Measurements from ENCODE around the gene EFCAB8. TPM values are rescaled to one million over a fixed set of nuclear protein-coding genes. Genes with fewer than 3 reads are reported as not detected.

EFCAB8 gene
- total and polyA plus RNA-seq, 2 experiments from 2014 or later: 0.53 TPM; not detected in 1

DNA sequence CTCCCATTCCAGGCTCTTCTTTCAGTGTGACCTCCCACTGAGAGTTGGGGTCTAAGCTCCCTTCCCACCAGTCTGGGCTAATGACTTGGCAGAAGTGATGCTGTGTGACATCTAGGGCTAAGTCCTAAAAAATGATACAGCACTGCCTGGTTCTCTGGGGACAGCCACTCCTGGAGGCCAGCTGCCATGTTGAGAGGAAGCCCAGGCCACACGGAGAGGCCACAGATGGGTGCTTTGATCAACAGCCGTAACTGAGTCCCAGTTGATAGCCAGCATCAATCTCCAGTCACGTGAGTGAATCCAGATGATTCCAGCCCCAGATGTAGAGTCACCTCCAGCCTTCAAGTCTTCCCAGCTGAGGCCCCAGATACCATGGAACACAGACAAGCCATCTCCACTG lies 131.7 kb downstream of the EFCAB8 start:
- Histone ChIP-seq H4K20me1 (ENCODE audit: insufficient read depth, poor library complexity, severe bottlenecking) (no peaks in the 10 kb centered on the region), H3K9me2 (replicated peaks; ENCODE audit: insufficient read depth) (no peaks in the 10 kb centered on the region), H3K79me2 (no peaks in the 10 kb centered on the region), H3K4me1 (ENCODE audit: insufficient read depth) (no peaks in the 10 kb centered on the region), H2AFZ (no peak overlapping the region), H3K9me3 (ENCODE audit: low read depth) (no peaks in the 10 kb centered on the region), H3K27me3 (peaks cover 6% of the 10 kb centered on the region), H3K36me3 (replicated peaks; ENCODE audit: insufficient read depth, low read depth) (no peaks in the 10 kb centered on the region), H3K4me3 (no peak overlapping the region), H3K27ac (no peak overlapping the region), H3K4me2 (no peak overlapping the region)
- DNase-seq (ENCODE audit: low spot score): no peak
- TF ChIP-seq EZH2phosphoT487 (IDR thresholded peaks at IDR 0.05; ENCODE audit: low read depth, severe bottlenecking, unreplicated experiment) (no peak), EZH2 (IDR thresholded peaks at IDR 0.05; ENCODE audit: borderline replicate concordance) (no peak)
- TF ChIP-seq, protein P1, sequence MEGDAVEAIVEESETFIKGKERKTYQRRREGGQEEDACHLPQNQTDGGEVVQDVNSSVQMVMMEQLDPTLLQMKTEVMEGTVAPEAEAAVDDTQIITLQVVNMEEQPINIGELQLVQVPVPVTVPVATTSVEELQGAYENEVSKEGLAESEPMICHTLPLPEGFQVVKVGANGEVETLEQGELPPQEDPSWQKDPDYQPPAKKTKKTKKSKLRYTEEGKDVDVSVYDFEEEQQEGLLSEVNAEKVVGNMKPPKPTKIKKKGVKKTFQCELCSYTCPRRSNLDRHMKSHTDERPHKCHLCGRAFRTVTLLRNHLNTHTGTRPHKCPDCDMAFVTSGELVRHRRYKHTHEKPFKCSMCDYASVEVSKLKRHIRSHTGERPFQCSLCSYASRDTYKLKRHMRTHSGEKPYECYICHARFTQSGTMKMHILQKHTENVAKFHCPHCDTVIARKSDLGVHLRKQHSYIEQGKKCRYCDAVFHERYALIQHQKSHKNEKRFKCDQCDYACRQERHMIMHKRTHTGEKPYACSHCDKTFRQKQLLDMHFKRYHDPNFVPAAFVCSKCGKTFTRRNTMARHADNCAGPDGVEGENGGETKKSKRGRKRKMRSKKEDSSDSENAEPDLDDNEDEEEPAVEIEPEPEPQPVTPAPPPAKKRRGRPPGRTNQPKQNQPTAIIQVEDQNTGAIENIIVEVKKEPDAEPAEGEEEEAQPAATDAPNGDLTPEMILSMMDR (IDR thresholded peaks at IDR 0.05; ENCODE audit: poor library complexity): no peak
- 60% methylated on average over 3 of the region's 3 CpGs for WGBS (ENCODE audit: low lambda C conversion rate, missing lambda C conversion rate)

DNA sequence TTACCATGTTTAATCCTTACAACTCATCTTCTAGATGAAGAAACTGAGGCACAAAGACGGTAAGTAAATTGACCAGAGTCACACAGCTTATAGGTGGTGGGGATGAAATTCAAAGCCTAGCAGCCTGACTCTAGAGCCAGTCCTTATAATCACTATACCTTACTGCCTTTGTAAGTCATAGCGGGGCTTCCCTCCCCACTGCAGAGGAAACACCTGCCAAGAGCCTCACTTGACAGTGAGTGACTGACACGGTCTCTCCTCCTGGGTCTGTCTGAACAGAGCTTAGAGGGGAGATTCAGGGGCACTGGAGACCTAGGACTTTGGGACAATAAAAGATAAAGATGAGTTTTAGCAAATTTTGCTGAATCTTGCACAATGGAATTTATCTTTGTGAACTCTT lies 132.7 kb downstream of the EFCAB8 start:
- TF ChIP-seq, protein P1 (IDR thresholded peaks at IDR 0.05; ENCODE audit: poor library complexity): no peak
- no peak for TF ChIP-seq EZH2phosphoT487 (IDR thresholded peaks at IDR 0.05; ENCODE audit: low read depth, severe bottlenecking, unreplicated experiment)
- TF ChIP-seq EZH2 (IDR thresholded peaks at IDR 0.05; ENCODE audit: borderline replicate concordance): no peak
- peaks cover 6% of the 10 kb centered on the region for H3K27me3 ChIP-seq
- no peak overlapping the region for H2AFZ ChIP-seq
- H3K9me3 ChIP-seq (ENCODE audit: low read depth): no peaks in the 10 kb centered on the region
- no peak overlapping the region for H3K4me3 ChIP-seq
- no peaks in the 10 kb centered on the region for H3K9me2 ChIP-seq (replicated peaks; ENCODE audit: insufficient read depth)
- H3K4me2 ChIP-seq: no peak overlapping the region
- no peaks in the 10 kb centered on the region for H4K20me1 ChIP-seq (ENCODE audit: insufficient read depth, poor library complexity, severe bottlenecking)
- H3K27ac ChIP-seq: no peak overlapping the region
- WGBS (ENCODE audit: low lambda C conversion rate, missing lambda C conversion rate): 78% methylated on average over 3 of the region's 3 CpGs
- no peak for DNase-seq (ENCODE audit: low spot score)
- no peaks in the 10 kb centered on the region for H3K4me1 ChIP-seq (ENCODE audit: insufficient read depth)
- H3K36me3 ChIP-seq (replicated peaks; ENCODE audit: insufficient read depth, low read depth): no peaks in the 10 kb centered on the region
- H3K79me2 ChIP-seq: no peaks in the 10 kb centered on the region

DNA sequence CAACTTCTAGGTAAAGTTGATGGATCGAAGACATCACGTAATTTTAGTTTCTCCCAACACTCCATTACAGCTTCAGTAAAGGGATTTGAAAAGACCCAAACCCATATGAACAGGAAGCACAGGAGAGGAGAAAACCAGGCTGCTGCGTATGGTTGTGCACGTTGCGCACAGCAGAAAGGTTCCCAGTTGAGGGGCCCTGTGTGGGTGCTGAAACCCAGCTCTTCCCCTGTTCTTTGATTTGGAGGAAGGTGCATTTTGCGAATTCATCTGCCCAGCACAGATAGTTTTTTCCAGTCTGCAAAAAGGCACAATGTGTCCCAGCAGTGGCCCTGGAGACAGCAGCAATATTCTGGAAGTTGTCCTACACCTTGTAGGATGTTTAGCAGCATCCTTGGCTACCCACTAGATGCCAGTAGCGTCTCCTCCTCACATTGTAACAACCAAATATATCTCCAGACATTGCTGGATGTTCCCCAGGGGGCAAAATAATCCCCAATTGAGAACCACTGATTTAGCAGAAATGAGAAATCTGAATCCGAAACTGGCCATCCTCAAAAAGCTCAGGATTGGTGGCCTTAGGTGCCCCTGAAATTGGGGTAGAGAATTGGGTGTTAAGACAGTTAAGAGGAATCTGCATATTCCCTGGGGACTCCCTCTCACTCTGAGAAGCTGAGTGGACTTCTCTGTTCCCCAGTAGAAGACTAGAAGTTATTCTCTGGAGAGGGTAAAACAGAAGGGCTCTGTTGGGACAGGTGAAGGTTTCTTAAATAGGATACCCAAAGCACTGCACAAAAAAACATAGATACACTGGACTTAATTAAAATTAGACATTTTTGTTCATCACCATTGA lies 133.3 kb downstream of the EFCAB8 start:
- no peaks in the 10 kb centered on the region for H3K4me1 ChIP-seq (ENCODE audit: insufficient read depth)
- no peak for TF ChIP-seq EZH2phosphoT487 (IDR thresholded peaks at IDR 0.05; ENCODE audit: low read depth, severe bottlenecking, unreplicated experiment)
- TF ChIP-seq, protein P1 (IDR thresholded peaks at IDR 0.05; ENCODE audit: poor library complexity): no peak
- TF ChIP-seq EZH2 (IDR thresholded peaks at IDR 0.05; ENCODE audit: borderline replicate concordance): no peak
- no peak overlapping the region for H3K4me2 ChIP-seq
- no peak for DNase-seq (ENCODE audit: low spot score)
- H3K4me3 ChIP-seq: no peak overlapping the region
- H4K20me1 ChIP-seq (ENCODE audit: insufficient read depth, poor library complexity, severe bottlenecking): no peaks in the 10 kb centered on the region
- no peak overlapping the region for H3K27ac ChIP-seq
- no peaks in the 10 kb centered on the region for H3K9me3 ChIP-seq (ENCODE audit: low read depth)
- no peaks in the 10 kb centered on the region for H3K9me2 ChIP-seq (replicated peaks; ENCODE audit: insufficient read depth)
- H2AFZ ChIP-seq: no peak overlapping the region
- no peaks in the 10 kb centered on the region for H3K36me3 ChIP-seq (replicated peaks; ENCODE audit: insufficient read depth, low read depth)
- H3K27me3 ChIP-seq: peaks cover 6% of the 10 kb centered on the region
- H3K79me2 ChIP-seq: no peaks in the 10 kb centered on the region
- 84% methylated on average over 8 of the region's 8 CpGs for WGBS (ENCODE audit: low lambda C conversion rate, missing lambda C conversion rate)
